IMR-90 (cell line): Measurements from ENCODE around the gene CD34. TPM values are rescaled to one million over a fixed set of nuclear protein-coding genes. Genes with fewer than 3 reads are reported as not detected.

Source experiments
- ATAC-seq: fragments of 200-7000 bp; cut with Tn5 transposase; 2 replicates; pipeline ENCODE4 v1.9.1; 2020; ENCODE audit warnings: low read depth, mild to moderate bottlenecking, moderate library complexity
- BruUV-seq: library from RNA; stranded (reverse); fragments of 400-500 nt; replicated peaks from 2 replicates; lab custom pipeline; 2021; lab: Mats Ljungman, UMichigan
- CTCF ChIA-PET: fragments of 300-600 bp; formaldehyde crosslinking; extraction: SDS; loops from one replicate; lab custom pipeline; 2021; ENCODE audit warnings: antibody characterized with exemption; lab: Yijun Ruan, JAX
- POLR2A ChIA-PET: fragments of 300-600 bp; sonication (Branson Sonifier 250); formaldehyde crosslinking; loops from one replicate; lab custom pipeline; 2022; ENCODE audit warnings: antibody characterized with exemption; ENCODE audit not compliant: unreplicated experiment; lab: Charles Lee
- DNase-seq: peaks from one replicate; pipeline ENCODE4 v3.0.0; 2013
- H2AFZ ChIP-seq: replicated peaks from 2 replicates; pipeline ENCODE3; 2013; ENCODE audit warnings: low read length, mild to moderate bottlenecking; ENCODE audit not compliant: poor library complexity
- H2AK5ac ChIP-seq: 2 replicates; pipeline ENCODE4 v1.6.1; 2013; ENCODE audit warnings: low read depth, low read length, inconsistent platforms
- H2AK9ac ChIP-seq: replicated peaks from 2 replicates; pipeline ENCODE3; 2013; ENCODE audit warnings: mild to moderate bottlenecking, low read depth, low read length, moderate library complexity; ENCODE audit not compliant: poor library complexity
- H2BK120ac ChIP-seq: 2 replicates; pipeline ENCODE4 v1.6.1; 2013; ENCODE audit warnings: low read depth, low read length, inconsistent platforms
- H2BK15ac ChIP-seq: 3 replicates; pipeline ENCODE4 v1.6.1; 2013; ENCODE audit warnings: low read depth, low read length, inconsistent platforms
- H2BK20ac ChIP-seq: 2 replicates; pipeline ENCODE4 v1.6.1; 2013; ENCODE audit warnings: low read depth, mild to moderate bottlenecking, inconsistent platforms, low read length, moderate library complexity
- H2BK5ac ChIP-seq: 2 replicates; pipeline ENCODE4 v1.6.1; 2013; ENCODE audit warnings: mild to moderate bottlenecking, low read depth, low read length, inconsistent platforms; ENCODE audit not compliant: poor library complexity, severe bottlenecking
- H3K14ac ChIP-seq: replicated peaks from 2 replicates; pipeline ENCODE4 v1.6.1; 2013; ENCODE audit warnings: low read depth, low read length, inconsistent platforms
- H3K18ac ChIP-seq: 2 replicates; pipeline ENCODE4 v1.6.1; 2013; ENCODE audit warnings: low read depth, low read length, control low read depth
- H3K23ac ChIP-seq: 2 replicates; pipeline ENCODE4 v1.6.1; 2013; ENCODE audit warnings: low read depth, low read length, inconsistent platforms
- H3K27ac ChIP-seq: 2 replicates; pipeline ENCODE4 v1.5.1; 2013; ENCODE audit warnings: mild to moderate bottlenecking, control low read depth, low read length; ENCODE audit not compliant: insufficient read depth
- H3K27me3 ChIP-seq: 2 replicates; pipeline ENCODE4 v1.6.1; 2013; ENCODE audit warnings: low read length; ENCODE audit not compliant: control insufficient read depth, insufficient read depth
- H3K36me3 ChIP-seq: 2 replicates; pipeline ENCODE4 v1.6.1; 2013; ENCODE audit warnings: low read length, mixed read lengths; ENCODE audit not compliant: control insufficient read depth, insufficient read depth
- H3K4ac ChIP-seq: 2 replicates; pipeline ENCODE4 v1.6.1; 2013; ENCODE audit warnings: low read depth, low read length, inconsistent platforms
- H3K4me1 ChIP-seq: 2 replicates; pipeline ENCODE4 v1.6.1; 2013; ENCODE audit warnings: low read length, mixed read lengths; ENCODE audit not compliant: control insufficient read depth, insufficient read depth
- H3K4me2 ChIP-seq: 2 replicates; pipeline ENCODE4 v1.6.1; 2013; ENCODE audit warnings: low read depth, mild to moderate bottlenecking, control low read depth, low read length, moderate library complexity
- H3K4me3 ChIP-seq: 2 replicates; pipeline ENCODE4 v1.5.1; 2013; ENCODE audit warnings: low read depth, mild to moderate bottlenecking, control low read depth, low read length, moderate library complexity; ENCODE audit not compliant: insufficient read depth
- H3K56ac ChIP-seq: 2 replicates; pipeline ENCODE4 v1.6.1; 2013; ENCODE audit warnings: low read length, inconsistent platforms; ENCODE audit not compliant: insufficient read depth; ENCODE audit errors: extremely low read depth
- H3K79me1 ChIP-seq, 2 experiments: 2 replicates each; pipeline ENCODE4 v1.6.1; 2013; ENCODE audit warnings: low read length in 2 of 2, inconsistent platforms in 1 of 2, low read depth in 1 of 2
- H3K9ac ChIP-seq: 2 replicates; pipeline ENCODE4 v1.6.1; 2013; ENCODE audit warnings: low read depth, low read length, control low read depth
- H3K9me1 ChIP-seq: 2 replicates; pipeline ENCODE4 v1.6.1; 2013; ENCODE audit warnings: low read length, inconsistent platforms; ENCODE audit not compliant: insufficient read depth
- H3K9me3 ChIP-seq: 2 replicates; pipeline ENCODE4 v1.6.1; 2013; ENCODE audit warnings: low read length; ENCODE audit not compliant: control insufficient read depth, insufficient read depth
- H4K20me1 ChIP-seq: 2 replicates; pipeline ENCODE4 v1.6.1; 2013; ENCODE audit warnings: low read length, inconsistent platforms; ENCODE audit not compliant: insufficient read depth
- H4K5ac ChIP-seq: 2 replicates; pipeline ENCODE4 v1.6.1; 2013; ENCODE audit warnings: mild to moderate bottlenecking, low read depth, low read length, control low read depth
- H4K8ac ChIP-seq, 2 experiments: 2 replicates each; pipeline ENCODE4 v1.6.1; 2013; ENCODE audit warnings: low read depth in 2 of 2, low read length in 2 of 2, control low read depth in 1 of 2, inconsistent platforms in 1 of 2
- H4K91ac ChIP-seq: 2 replicates; pipeline ENCODE4 v1.6.1; 2013; ENCODE audit warnings: low read depth, low read length, inconsistent platforms; ENCODE audit not compliant: insufficient read depth
- BHLHE40 ChIP-seq: fragments of 150-350 bp; IDR thresholded peaks from 2 replicates; pipeline ENCODE4 v1.6.1; 2016; ENCODE audit warnings: mild to moderate bottlenecking, low read depth, low read length
- CEBPB ChIP-seq: IDR thresholded peaks from 2 replicates; pipeline ENCODE4 v1.6.1; 2012; ENCODE audit warnings: low read depth, low read length, improper control_type of control experiment
- CHD1 ChIP-seq: IDR thresholded peaks from 2 replicates; pipeline ENCODE4 v1.6.1; 2012; ENCODE audit warnings: low read depth, low read length, improper control_type of control experiment
- FOS ChIP-seq: fragments of 150-350 bp; IDR thresholded peaks from 2 replicates; pipeline ENCODE4 v1.6.1; 2016; ENCODE audit warnings: low read depth, low read length
- MAFK ChIP-seq: IDR thresholded peaks from 2 replicates; pipeline ENCODE4 v1.6.1; 2012; ENCODE audit warnings: low read depth, low read length, improper control_type of control experiment
- MAZ ChIP-seq: IDR thresholded peaks from 2 replicates; pipeline ENCODE4 v1.6.1; 2012; ENCODE audit warnings: low read depth, mild to moderate bottlenecking, low read length, improper control_type of control experiment, moderate library complexity, borderline replicate concordance
- MXI1 ChIP-seq: IDR thresholded peaks from 2 replicates; pipeline ENCODE4 v1.6.1; 2012; ENCODE audit warnings: low read depth, mild to moderate bottlenecking, low read length, moderate library complexity, borderline replicate concordance
- NFE2L2 ChIP-seq: fragments of 150-350 bp; IDR thresholded peaks from 2 replicates; pipeline ENCODE4 v1.6.1; 2016; ENCODE audit warnings: low read depth, mild to moderate bottlenecking, low read length
- POLR2A ChIP-seq: IDR thresholded peaks from 2 replicates; pipeline ENCODE4 v1.6.1; 2012; ENCODE audit warnings: mild to moderate bottlenecking, low read depth, low read length
- RAD21 ChIP-seq: IDR thresholded peaks from 2 replicates; pipeline ENCODE4 v1.6.1; 2012; ENCODE audit warnings: low read length, improper control_type of control experiment
- RCOR1 ChIP-seq: IDR thresholded peaks from 2 replicates; pipeline ENCODE4 v1.6.1; 2012; ENCODE audit warnings: mild to moderate bottlenecking, low read length, improper control_type of control experiment; ENCODE audit not compliant: insufficient replicate concordance
- RFX5 ChIP-seq: IDR thresholded peaks from 2 replicates; pipeline ENCODE4 v1.8.0; 2012; ENCODE audit warnings: low read depth, mild to moderate bottlenecking, low read length, moderate library complexity
- SMC3 ChIP-seq: fragments of 150-350 bp; IDR thresholded peaks from 2 replicates; pipeline ENCODE4 v1.6.1; 2016; ENCODE audit warnings: low read depth, mild to moderate bottlenecking, antibody characterized with exemption, low read length, moderate library complexity
- WGBS, 2 experiments: methylation state at CpG; one replicate each; pipeline versions ENCODE4 v1.1.5 to v1.1.7; 2013; ENCODE audit warnings: missing lambda C conversion rate in 2 of 2; ENCODE audit not compliant: insufficient read length in 1 of 2; ENCODE audit errors: extremely low coverage in 2 of 2; 5-methylcytosine and 5-hydroxymethylcytosine counted together
- dilution Hi-C: fragments of 300-500 bp; cut with HindIII; formaldehyde crosslinking; loops from one replicate; pipeline ENCODE4 v1.14.3; 2018; ENCODE audit warnings: low sequenced_read_pairs; ENCODE audit not compliant: unreplicated experiment
- in situ Hi-C: fragments of 300-500 bp; cut with MboI; formaldehyde crosslinking; loops from 3 replicates; pipeline ENCODE4 v1.14.3; 2019; ENCODE audit warnings: low sequenced_read_pairs, inconsistent platforms, mixed read lengths
- intact Hi-C: fragments of 100-400 bp; cut with micrococcal nuclease; formaldehyde crosslinking; loops from 2 replicates; pipeline ENCODE4 v1.10.0; 2022
- polyA plus RNA-seq, 3 experiments: library from polyadenylated mRNA; depleted of rRNA; stranded (reverse); fragments of >200 nt; gene quantifications; 2 replicates each; pipeline ENCODE4 v1.2.3, GENCODE V29; 2012; ENCODE audit warnings: low replicate concordance in 1 of 3
- total RNA-seq: library from RNA; depleted of rRNA; stranded (reverse); fragments of >200 nt; gene quantifications from 2 replicates; pipeline ENCODE4 v1.2.3, GENCODE V29; 2012
- TF ChIP-seq, protein P1 (sequence below): fragments of 150-350 bp; IDR thresholded peaks from 2 replicates; pipeline ENCODE4 v1.6.1; 2017; ENCODE audit warnings: mild to moderate bottlenecking, antibody characterized with exemption, low read length, low read depth
- TF ChIP-seq, protein P2 (sequence below): conservative IDR thresholded peaks from 2 replicates; pipeline ENCODE4 v1.5.1; 2012; ENCODE audit warnings: mild to moderate bottlenecking, low read depth, low read length, improper control_type of control experiment
- TF ChIP-seq, protein P3 (sequence below): fragments of 150-350 bp; IDR thresholded peaks from 2 replicates; pipeline ENCODE4 v1.6.1; 2016; ENCODE audit warnings: low read depth, mild to moderate bottlenecking, low read length, moderate library complexity, borderline replicate concordance

Gene CD34
- total and polyA plus RNA-seq, 2 of the 4 experiments (the other 2 are of a cell fraction) = 0.14 TPM; not detected in 1

DNA sequence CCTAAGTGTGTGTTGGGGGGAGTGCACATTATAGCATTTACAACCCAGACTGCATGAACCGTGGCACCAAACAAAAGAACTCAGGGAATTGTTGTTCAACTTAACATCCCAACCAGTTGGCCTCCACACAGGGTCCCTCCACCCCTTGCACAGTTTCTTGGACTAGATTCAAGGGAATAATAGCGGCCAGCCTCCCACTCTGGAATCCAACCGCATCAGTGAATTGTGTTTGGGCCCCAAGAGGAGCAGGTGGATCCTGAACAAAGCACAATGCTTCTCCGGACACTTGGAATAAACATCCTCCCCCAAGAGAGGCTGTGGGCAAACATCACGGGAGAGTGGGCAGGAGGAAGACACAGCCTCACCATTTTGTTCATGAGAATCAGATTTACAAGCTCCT, 18.2 kb downstream of the CD34 start:
- TF ChIP-seq, protein P1, sequence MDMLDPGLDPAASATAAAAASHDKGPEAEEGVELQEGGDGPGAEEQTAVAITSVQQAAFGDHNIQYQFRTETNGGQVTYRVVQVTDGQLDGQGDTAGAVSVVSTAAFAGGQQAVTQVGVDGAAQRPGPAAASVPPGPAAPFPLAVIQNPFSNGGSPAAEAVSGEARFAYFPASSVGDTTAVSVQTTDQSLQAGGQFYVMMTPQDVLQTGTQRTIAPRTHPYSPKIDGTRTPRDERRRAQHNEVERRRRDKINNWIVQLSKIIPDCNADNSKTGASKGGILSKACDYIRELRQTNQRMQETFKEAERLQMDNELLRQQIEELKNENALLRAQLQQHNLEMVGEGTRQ = no peak
- TF ChIP-seq MAFK (no peak), SMC3 (no peak), CHD1 (no peak), MXI1 (no peak), MAZ (no peak), RCOR1 (no peak), FOS (no peak), POLR2A (no peak), RAD21 (no peak), BHLHE40 (no peak), RFX5 (no peak), NFE2L2 (no peak), CEBPB (no peak)
- TF ChIP-seq, protein P2, sequence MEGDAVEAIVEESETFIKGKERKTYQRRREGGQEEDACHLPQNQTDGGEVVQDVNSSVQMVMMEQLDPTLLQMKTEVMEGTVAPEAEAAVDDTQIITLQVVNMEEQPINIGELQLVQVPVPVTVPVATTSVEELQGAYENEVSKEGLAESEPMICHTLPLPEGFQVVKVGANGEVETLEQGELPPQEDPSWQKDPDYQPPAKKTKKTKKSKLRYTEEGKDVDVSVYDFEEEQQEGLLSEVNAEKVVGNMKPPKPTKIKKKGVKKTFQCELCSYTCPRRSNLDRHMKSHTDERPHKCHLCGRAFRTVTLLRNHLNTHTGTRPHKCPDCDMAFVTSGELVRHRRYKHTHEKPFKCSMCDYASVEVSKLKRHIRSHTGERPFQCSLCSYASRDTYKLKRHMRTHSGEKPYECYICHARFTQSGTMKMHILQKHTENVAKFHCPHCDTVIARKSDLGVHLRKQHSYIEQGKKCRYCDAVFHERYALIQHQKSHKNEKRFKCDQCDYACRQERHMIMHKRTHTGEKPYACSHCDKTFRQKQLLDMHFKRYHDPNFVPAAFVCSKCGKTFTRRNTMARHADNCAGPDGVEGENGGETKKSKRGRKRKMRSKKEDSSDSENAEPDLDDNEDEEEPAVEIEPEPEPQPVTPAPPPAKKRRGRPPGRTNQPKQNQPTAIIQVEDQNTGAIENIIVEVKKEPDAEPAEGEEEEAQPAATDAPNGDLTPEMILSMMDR = no peak
- TF ChIP-seq, protein P3, sequence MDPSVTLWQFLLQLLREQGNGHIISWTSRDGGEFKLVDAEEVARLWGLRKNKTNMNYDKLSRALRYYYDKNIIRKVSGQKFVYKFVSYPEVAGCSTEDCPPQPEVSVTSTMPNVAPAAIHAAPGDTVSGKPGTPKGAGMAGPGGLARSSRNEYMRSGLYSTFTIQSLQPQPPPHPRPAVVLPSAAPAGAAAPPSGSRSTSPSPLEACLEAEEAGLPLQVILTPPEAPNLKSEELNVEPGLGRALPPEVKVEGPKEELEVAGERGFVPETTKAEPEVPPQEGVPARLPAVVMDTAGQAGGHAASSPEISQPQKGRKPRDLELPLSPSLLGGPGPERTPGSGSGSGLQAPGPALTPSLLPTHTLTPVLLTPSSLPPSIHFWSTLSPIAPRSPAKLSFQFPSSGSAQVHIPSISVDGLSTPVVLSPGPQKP = no peak
- ChIA-PET POLR2A (no interaction called here), CTCF (no interaction called here)
- no peak overlapping the region for H2BK20ac ChIP-seq
- 60% methylated on average over 1 of the region's 5 CpGs; no CpG with 5 or more reads in 1 of the 2 experiments for WGBS, 2 experiments
- intact Hi-C loops (no loop called here), dilution Hi-C loops (no loop called here), in situ Hi-C loops (no loop called here)
- no peaks in the 10 kb centered on the region for H4K20me1 ChIP-seq
- H4K5ac ChIP-seq = no peak overlapping the region
- H2BK5ac ChIP-seq = no peak overlapping the region
- H2AK9ac ChIP-seq = no peak overlapping the region
- H3K4me1 ChIP-seq = peaks cover 9% of the 10 kb centered on the region
- no peak overlapping the region for H3K4me2 ChIP-seq
- H2AFZ ChIP-seq = no peak overlapping the region
- H3K79me1 ChIP-seq = no peaks in the 10 kb centered on the region
- ATAC-seq (no peak), DNase-seq (no peak)
- no peak overlapping the region for H3K23ac ChIP-seq
- H3K18ac ChIP-seq = no peak overlapping the region
- no peak overlapping the region for H2BK15ac ChIP-seq
- H3K9me3 ChIP-seq = no peaks in the 10 kb centered on the region
- H3K27me3 ChIP-seq = peaks cover 5% of the 10 kb centered on the region; the same call in 1 of the 2 replicates
- H2BK120ac ChIP-seq = no peak overlapping the region
- H3K9me1 ChIP-seq = peaks cover 4% of the 10 kb centered on the region
- no peak overlapping the region for H3K4me3 ChIP-seq
- H3K36me3 ChIP-seq = no peaks in the 10 kb centered on the region
- H3K14ac ChIP-seq = no peak overlapping the region
- no peak overlapping the region for H4K8ac ChIP-seq
- H3K4ac ChIP-seq = no peak overlapping the region
- no peak overlapping the region for H3K9ac ChIP-seq
- BruUV-seq = no TSS peak
- no peak overlapping the region for H2AK5ac ChIP-seq
- H4K91ac ChIP-seq = no peak overlapping the region
- no peak overlapping the region for H3K56ac ChIP-seq
- no peak overlapping the region for H3K27ac ChIP-seq
